Epithelial cell of proximal tubule (primary cell): ENCODE results near the gene PRPF18. TPM values are rescaled to one million over a fixed set of nuclear protein-coding genes. Genes with fewer than 3 reads are reported as not detected.

Experiments
- DNase-seq: peaks from one replicate; pipeline ENCODE4 v3.0.0-alpha.2; 2011; ENCODE audit warnings: low read depth
- H3K4me3 ChIP-seq: 2 replicates; pipeline ENCODE4 v1.5.1; 2011; ENCODE audit warnings: low read depth, mild to moderate bottlenecking, low read length
- total RNA-seq: library from RNA; depleted of rRNA; stranded (reverse); fragments of >200 nt; gene quantifications from 2 replicates; pipeline ENCODE4 v1.2.3, GENCODE V29; 2015
- TF ChIP-seq, protein P1 (sequence below): conservative IDR thresholded peaks from 2 replicates; pipeline ENCODE4 v1.5.1; 2012; ENCODE audit warnings: low read depth, mild to moderate bottlenecking, low read length

The PRPF18 gene
- total RNA-seq, 1 donor from 2014 or later, result 25.9 TPM

DNA sequence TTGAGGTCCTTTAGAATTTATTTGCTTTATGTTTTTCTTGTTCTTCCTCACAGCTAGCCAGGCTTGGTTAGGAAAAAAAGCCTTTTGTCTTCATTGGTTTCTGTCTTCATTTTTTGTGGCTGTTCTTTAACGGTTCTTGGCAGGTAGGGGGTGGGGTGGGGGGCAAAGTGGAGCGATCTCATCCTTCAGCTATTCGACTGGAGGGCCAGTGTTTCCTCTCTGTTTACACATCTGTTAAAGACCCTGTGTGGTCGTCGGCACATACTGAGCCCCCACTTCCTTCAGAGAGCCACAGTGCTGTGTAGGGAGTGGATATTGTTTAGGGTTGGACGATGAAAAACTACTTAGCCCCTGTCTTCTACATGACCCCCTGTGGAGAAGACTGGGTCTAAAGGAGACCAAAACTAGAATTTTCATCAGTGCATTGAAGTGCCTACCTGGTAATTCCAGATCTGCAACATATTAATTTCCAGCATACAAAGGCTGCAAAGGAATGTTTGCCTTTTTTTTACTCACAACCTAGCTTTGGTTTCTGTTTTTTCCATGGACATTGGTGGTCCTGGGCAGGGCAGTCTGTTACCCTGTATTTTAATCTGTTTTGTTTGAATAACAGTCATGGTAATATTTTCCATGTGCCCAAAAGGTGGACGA lies 29.0 kb downstream of the PRPF18 start:
- no peak overlapping the region for H3K4me3 ChIP-seq
- TF ChIP-seq, protein P1, sequence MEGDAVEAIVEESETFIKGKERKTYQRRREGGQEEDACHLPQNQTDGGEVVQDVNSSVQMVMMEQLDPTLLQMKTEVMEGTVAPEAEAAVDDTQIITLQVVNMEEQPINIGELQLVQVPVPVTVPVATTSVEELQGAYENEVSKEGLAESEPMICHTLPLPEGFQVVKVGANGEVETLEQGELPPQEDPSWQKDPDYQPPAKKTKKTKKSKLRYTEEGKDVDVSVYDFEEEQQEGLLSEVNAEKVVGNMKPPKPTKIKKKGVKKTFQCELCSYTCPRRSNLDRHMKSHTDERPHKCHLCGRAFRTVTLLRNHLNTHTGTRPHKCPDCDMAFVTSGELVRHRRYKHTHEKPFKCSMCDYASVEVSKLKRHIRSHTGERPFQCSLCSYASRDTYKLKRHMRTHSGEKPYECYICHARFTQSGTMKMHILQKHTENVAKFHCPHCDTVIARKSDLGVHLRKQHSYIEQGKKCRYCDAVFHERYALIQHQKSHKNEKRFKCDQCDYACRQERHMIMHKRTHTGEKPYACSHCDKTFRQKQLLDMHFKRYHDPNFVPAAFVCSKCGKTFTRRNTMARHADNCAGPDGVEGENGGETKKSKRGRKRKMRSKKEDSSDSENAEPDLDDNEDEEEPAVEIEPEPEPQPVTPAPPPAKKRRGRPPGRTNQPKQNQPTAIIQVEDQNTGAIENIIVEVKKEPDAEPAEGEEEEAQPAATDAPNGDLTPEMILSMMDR, result no peak
- no peak for DNase-seq

DNA sequence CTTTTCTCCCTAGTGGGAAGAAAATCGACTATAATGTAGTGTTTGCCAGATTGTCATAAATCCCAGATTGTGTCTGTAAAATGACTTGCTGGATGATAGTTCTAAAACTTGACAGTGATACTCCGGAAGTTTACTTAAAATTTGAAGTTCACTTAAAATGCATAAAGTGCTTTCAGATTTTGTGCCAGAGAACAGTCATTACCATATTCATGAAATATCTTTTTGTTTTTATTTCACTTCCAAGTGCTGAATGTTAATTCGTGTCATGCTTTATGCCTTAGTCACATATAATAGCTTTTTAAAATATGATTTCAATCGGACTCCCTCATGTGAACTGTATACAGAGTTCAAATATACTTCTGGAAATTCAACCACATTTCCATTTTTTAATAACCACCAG lies 30.4 kb downstream of the PRPF18 start:
- TF ChIP-seq, protein P1, result no peak
- no peak overlapping the region for H3K4me3 ChIP-seq
- DNase-seq, result no peak

DNA sequence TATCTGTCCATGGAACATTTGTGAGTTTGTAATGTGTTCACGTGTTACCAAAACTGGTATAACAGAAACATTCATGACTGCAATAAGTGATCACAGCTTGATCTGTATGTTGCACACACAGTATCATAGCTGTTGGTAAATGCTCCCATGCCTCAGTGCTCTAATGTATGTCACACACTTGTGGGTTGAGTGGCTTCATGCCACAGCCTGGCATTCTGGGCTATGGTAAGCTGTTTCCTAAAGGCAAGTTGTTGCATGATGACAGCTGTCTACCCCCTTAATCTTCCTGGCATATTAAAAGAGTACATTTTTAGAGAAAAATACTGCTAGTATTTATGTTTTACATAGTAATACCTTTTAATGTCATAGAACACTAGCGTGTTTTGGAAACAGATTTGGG lies 35.2 kb downstream of the PRPF18 start:
- no peak overlapping the region for H3K4me3 ChIP-seq
- TF ChIP-seq, protein P1, result no peak

DNA sequence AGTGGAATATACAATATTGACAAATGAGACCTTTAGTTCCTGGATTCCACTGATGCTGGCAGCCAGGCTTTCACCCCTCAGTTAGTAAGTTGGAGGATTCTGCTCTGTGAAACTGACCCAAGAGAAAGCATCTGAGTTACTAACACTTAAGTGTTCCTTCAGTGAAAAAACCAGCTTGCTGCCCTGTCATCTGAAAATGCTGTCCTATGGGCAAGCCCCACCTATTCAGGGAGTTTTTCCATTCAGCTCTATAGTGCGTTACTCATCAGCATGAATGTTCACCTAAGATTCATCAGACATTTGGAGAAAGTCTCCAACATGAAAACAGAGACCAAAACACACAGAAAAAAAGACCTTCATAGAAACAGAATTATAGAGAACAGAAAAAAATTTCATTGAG lies 37.9 kb downstream of the PRPF18 start:
- TF ChIP-seq, protein P1, result no peak
- H3K4me3 ChIP-seq, result no peak overlapping the region
- no peak for DNase-seq

More for the DNA sequence above, 35.2 kb downstream of the PRPF18 start:
- no peak for DNase-seq

DNA sequence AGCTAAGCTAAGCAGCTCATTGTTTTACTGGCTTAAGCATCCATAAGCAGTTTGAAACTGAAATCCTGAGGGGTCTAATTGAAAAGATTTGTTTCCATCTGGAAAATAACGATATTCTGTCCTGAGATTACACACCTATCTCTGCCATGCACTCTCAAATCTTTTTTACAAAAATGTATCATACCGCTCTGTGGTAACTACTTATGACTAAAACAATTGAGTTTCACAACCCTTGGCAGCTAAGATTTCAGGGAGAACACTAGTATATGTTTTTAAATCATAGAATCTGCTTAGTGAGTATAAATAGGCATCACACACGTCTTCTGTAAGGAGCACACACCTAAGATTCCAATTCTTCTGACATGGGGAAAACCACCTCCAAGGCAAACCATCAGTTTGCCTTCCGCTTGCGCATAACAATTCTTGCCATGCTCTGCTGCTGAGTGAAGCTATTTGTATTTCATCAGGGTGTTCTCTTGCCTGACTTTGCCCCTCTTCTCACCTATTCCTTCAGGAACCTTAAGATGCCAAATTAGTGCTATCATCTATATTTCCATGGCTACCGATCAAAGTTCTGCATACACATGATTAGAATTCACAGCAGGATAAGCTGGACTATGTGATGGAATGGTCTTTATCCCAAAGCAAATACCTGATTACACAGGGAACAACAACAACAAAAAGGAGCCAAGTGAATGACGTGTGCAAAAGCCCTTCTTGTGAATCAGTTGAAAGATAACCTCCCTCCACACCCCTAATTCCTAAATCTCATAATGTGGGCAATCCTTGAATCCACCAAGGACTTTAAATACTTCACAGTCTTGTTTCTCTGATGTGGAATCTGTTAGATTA lies 40.9 kb downstream of the PRPF18 start:
- no peak overlapping the region for H3K4me3 ChIP-seq
- no peak for DNase-seq
- TF ChIP-seq, protein P1, result no peak

DNA sequence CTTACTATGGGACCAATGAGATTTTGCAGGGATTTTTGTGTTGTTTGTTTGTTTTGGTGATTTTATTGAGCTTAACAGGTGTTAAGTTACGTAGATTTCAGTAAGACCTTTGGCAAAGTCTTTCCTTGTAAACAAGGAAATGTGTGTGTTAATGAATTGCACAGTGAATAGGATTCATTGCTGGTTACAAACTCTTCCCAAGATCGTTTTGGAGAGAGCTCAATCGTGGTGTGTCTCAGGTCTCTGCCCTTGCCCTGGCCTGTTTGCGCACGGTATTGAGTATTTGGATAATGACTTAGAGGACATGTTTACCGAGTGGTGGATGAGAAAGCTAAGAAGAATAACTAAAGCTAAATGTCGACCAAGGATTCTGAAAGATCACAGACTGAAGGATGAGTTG lies 41.9 kb downstream of the PRPF18 start:
- H3K4me3 ChIP-seq, result no peak overlapping the region
- TF ChIP-seq, protein P1, result no peak
- DNase-seq, result no peak
